GM12801 (cell line): ENCODE measurements around the gene TMC1.

Source experiments
- CTCF ChIP-seq: IDR thresholded peaks from one replicate; pipeline ENCODE4 v1.5.1; 2011; ENCODE audit warnings: control low read depth; ENCODE audit not compliant: insufficient read length; ENCODE audit errors: extremely low read depth

Gene TMC1

GRCh38 chr9:72633966-72634365, 112.6 kb downstream of the TMC1 start:
- TF ChIP-seq CTCF, result no peak

GRCh38 chr9:72635197-72635596, 113.8 kb downstream of the TMC1 start:
- TF ChIP-seq CTCF, result no peak

GRCh38 chr9:72636621-72637020, 115.2 kb downstream of the TMC1 start:
- TF ChIP-seq CTCF, result no peak

- no peak for TF ChIP-seq CTCF
Observed at GRCh38 chr9:72643651-72644050, 122.2 kb downstream of the TMC1 start.

GRCh38 chr9:72646061-72646460, 124.7 kb downstream of the TMC1 start:
- TF ChIP-seq CTCF, result no peak

GRCh38 chr9:72648324-72649126, 127.1 kb downstream of the TMC1 start:
- no peak for TF ChIP-seq CTCF

GRCh38 chr9:72649127-72649442, 127.7 kb downstream of the TMC1 start:
- TF ChIP-seq CTCF, result no peak
